ENCODE measurements around the gene TEKTIP1.

The TEKTIP1 gene

GRCh38 chr19:3513229-3514140 lies 25.5 kb upstream of the TEKTIP1 start:
- Mint-ChIP-seq H3K27ac (peak overlapping the region; percentile 20), H3K4me1 (ENCODE audit: low read depth) (peaks cover 70% of the 10 kb centered on the region), H3K27me3 (no peaks in the 10 kb centered on the region), H3K36me3 (ENCODE audit: low read depth) (peaks cover 36% of the 10 kb centered on the region), H3K4me3 (no peak overlapping the region), H3K9me3 (no peaks in the 10 kb centered on the region)
- DNase-seq: no peak

- Mint-ChIP-seq H3K27me3 (no peaks in the 10 kb centered on the region), H3K9me3 (no peaks in the 10 kb centered on the region), H3K4me1 (ENCODE audit: low read depth) (peaks cover 57% of the 10 kb centered on the region), H3K4me3 (no peak overlapping the region), H3K36me3 (ENCODE audit: low read depth) (peaks cover 30% of the 10 kb centered on the region), H3K27ac (peak overlapping the region; percentile 24)
- no peak for DNase-seq
These were observed 24.0 kb upstream of the TEKTIP1 start for GRCh38 chr19:3514930-3515329.

GRCh38 chr19:3515891-3516422 lies 23.0 kb upstream of the TEKTIP1 start:
- Mint-ChIP-seq H3K4me3 (no peak overlapping the region), H3K4me1 (ENCODE audit: low read depth) (peaks cover 48% of the 10 kb centered on the region), H3K9me3 (no peaks in the 10 kb centered on the region), H3K27ac (peak overlapping the region; percentile 80), H3K27me3 (no peaks in the 10 kb centered on the region), H3K36me3 (ENCODE audit: low read depth) (peaks cover 23% of the 10 kb centered on the region)
- DNase-seq: no peak

- peak overlapping the region; percentile 69 for H3K27ac Mint-ChIP-seq
- no peaks in the 10 kb centered on the region for H3K27me3 Mint-ChIP-seq
- peaks cover 22% of the 10 kb centered on the region for H3K36me3 Mint-ChIP-seq (ENCODE audit: low read depth)
- H3K9me3 Mint-ChIP-seq: no peaks in the 10 kb centered on the region
- DNase-seq: no peak
- H3K4me3 Mint-ChIP-seq: no peak overlapping the region
- peaks cover 46% of the 10 kb centered on the region for H3K4me1 Mint-ChIP-seq (ENCODE audit: low read depth)
These were observed 22.2 kb upstream of the TEKTIP1 start for GRCh38 chr19:3516675-3517207.

GRCh38 chr19:3517638-3518037 lies 21.3 kb upstream of the TEKTIP1 start:
- no peaks in the 10 kb centered on the region for H3K9me3 Mint-ChIP-seq
- no peak overlapping the region for H3K4me3 Mint-ChIP-seq
- H3K36me3 Mint-ChIP-seq (ENCODE audit: low read depth): peaks cover 24% of the 10 kb centered on the region
- H3K27ac Mint-ChIP-seq: no peak overlapping the region
- H3K4me1 Mint-ChIP-seq (ENCODE audit: low read depth): peaks cover 40% of the 10 kb centered on the region
- DNase-seq: no peak
- no peaks in the 10 kb centered on the region for H3K27me3 Mint-ChIP-seq

GRCh38 chr19:3518255-3518654 lies 20.7 kb upstream of the TEKTIP1 start:
- DNase-seq: no peak
- H3K9me3 Mint-ChIP-seq: no peaks in the 10 kb centered on the region
- H3K4me1 Mint-ChIP-seq (ENCODE audit: low read depth): peaks cover 39% of the 10 kb centered on the region
- H3K27ac Mint-ChIP-seq: peak overlapping the region; percentile 40
- no peak overlapping the region for H3K4me3 Mint-ChIP-seq
- peaks cover 24% of the 10 kb centered on the region for H3K36me3 Mint-ChIP-seq (ENCODE audit: low read depth)
- H3K27me3 Mint-ChIP-seq: no peaks in the 10 kb centered on the region

- H3K27ac Mint-ChIP-seq: peak overlapping the region; percentile 40
These were observed 20.3 kb upstream of the TEKTIP1 start for GRCh38 chr19:3518659-3519058.

GRCh38 chr19:3519126-3519525 lies 19.8 kb upstream of the TEKTIP1 start:
- Mint-ChIP-seq H3K36me3 (ENCODE audit: low read depth) (peaks cover 29% of the 10 kb centered on the region), H3K9me3 (no peaks in the 10 kb centered on the region), H3K27me3 (no peaks in the 10 kb centered on the region), H3K4me1 (ENCODE audit: low read depth) (peaks cover 35% of the 10 kb centered on the region), H3K4me3 (no peak overlapping the region), H3K27ac (no peak overlapping the region)
- DNase-seq: no peak

More at GRCh38 chr19:3518659-3519058, 20.3 kb upstream of the TEKTIP1 start:
- no peaks in the 10 kb centered on the region for H3K9me3 Mint-ChIP-seq
- peaks cover 26% of the 10 kb centered on the region for H3K36me3 Mint-ChIP-seq (ENCODE audit: low read depth)
- H3K4me3 Mint-ChIP-seq: no peak overlapping the region
- no peak for DNase-seq
- H3K4me1 Mint-ChIP-seq (ENCODE audit: low read depth): peaks cover 37% of the 10 kb centered on the region
- no peaks in the 10 kb centered on the region for H3K27me3 Mint-ChIP-seq

- Mint-ChIP-seq H3K4me1 (ENCODE audit: low read depth) (peaks cover 26% of the 10 kb centered on the region), H3K36me3 (ENCODE audit: low read depth) (peaks cover 36% of the 10 kb centered on the region), H3K4me3 (no peak overlapping the region), H3K9me3 (no peaks in the 10 kb centered on the region), H3K27me3 (no peaks in the 10 kb centered on the region), H3K27ac (peak overlapping the region; percentile 12)
- DNase-seq: no peak
These were observed 18.5 kb upstream of the TEKTIP1 start for GRCh38 chr19:3520166-3521103.

- DNase-seq: no peak
- Mint-ChIP-seq H3K4me3 (no peak overlapping the region), H3K27me3 (no peaks in the 10 kb centered on the region), H3K27ac (peak overlapping the region; percentile 12), H3K4me1 (ENCODE audit: low read depth) (peaks cover 21% of the 10 kb centered on the region), H3K9me3 (no peaks in the 10 kb centered on the region), H3K36me3 (ENCODE audit: low read depth) (peaks cover 39% of the 10 kb centered on the region)
These were observed 17.9 kb upstream of the TEKTIP1 start for GRCh38 chr19:3521104-3521445.

GRCh38 chr19:3522421-3523360 lies 16.3 kb upstream of the TEKTIP1 start:
- Mint-ChIP-seq H3K4me3 (no peak overlapping the region), H3K9me3 (no peaks in the 10 kb centered on the region), H3K4me1 (ENCODE audit: low read depth) (peaks cover 10% of the 10 kb centered on the region), H3K27ac (no peak overlapping the region), H3K36me3 (ENCODE audit: low read depth) (peaks cover 44% of the 10 kb centered on the region), H3K27me3 (no peaks in the 10 kb centered on the region)
- DNase-seq: no peak

- H3K36me3 Mint-ChIP-seq (ENCODE audit: low read depth): peaks cover 44% of the 10 kb centered on the region
- DNase-seq: no peak
These were observed 15.5 kb upstream of the TEKTIP1 start for GRCh38 chr19:3523361-3524077.

More at GRCh38 chr19:3523361-3524077, 15.5 kb upstream of the TEKTIP1 start:
- peaks cover 6% of the 10 kb centered on the region for H3K4me1 Mint-ChIP-seq (ENCODE audit: low read depth)
- H3K4me3 Mint-ChIP-seq: no peak overlapping the region
- H3K27ac Mint-ChIP-seq: no peak overlapping the region
- no peaks in the 10 kb centered on the region for H3K9me3 Mint-ChIP-seq
- no peaks in the 10 kb centered on the region for H3K27me3 Mint-ChIP-seq

Data from activated T-cell treated with anti-CD3 and anti-CD28 coated beads, Interleukin-2, amount 50 U/mL, for 24 hours (primary cell).